ENCODE results near the gene GREB1. TPM values are rescaled to one million over a fixed set of nuclear protein-coding genes. Genes with fewer than 3 reads are reported as not detected.

GREB1 gene
- total RNA-seq, 1 donor from 2014 or later: 0.42 TPM

DNA sequence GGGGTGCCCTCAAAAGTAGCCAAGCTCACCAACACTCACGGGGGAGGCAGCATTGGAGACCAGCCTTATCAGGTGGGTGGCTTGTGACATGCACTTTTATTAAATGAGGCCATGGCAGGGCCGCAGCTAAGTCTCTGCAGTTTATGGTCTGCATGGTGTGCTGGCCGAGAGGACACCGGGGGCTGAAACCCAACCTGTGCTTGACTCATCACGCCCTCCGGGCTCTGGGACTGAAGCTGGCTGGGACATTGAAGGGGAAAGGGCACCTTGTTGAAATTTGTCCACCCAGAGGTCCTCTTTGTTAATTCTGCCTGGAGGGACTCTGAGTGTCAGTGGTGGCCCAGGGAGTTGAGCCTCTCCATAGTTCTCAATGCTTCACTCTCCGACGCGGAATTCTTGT, 153.9 kb downstream of the GREB1 start:
- ChIA-PET CTCF (interaction anchor here (0.8 to 11.3 kb wide), 5 partner anchors 31 to 100 kb away, joined by 3 to 173 read pairs (median 4); no protein-coding TSS in a partner anchor), POLR2A (interaction anchor here (0.6 to 0.9 kb wide), 2 partner anchors 58 to 359 kb away, joined by 3 to 6 read pairs; partner anchors contain the start of gene LPIN1)
- H3K36me3 Mint-ChIP-seq (ENCODE audit: low read depth): no peaks in the 10 kb centered on the region
- intact Hi-C loops (cut with micrococcal nuclease): loop anchor here (1.0 to 10.0 kb wide), 7 partner anchors 57 to 1319 kb away; partner anchors contain the start of genes E2F6, PDIA6 and TRIB2
- peaks cover 8% of the 10 kb centered on the region for H3K27me3 Mint-ChIP-seq
- no peaks in the 10 kb centered on the region for H3K9me3 Mint-ChIP-seq
- peaks cover 9% of the 10 kb centered on the region for H3K4me1 Mint-ChIP-seq
- ATAC-seq (ENCODE audit: low read depth) (no peak), DNase-seq (no peak)
- no peak overlapping the region for H3K4me3 Mint-ChIP-seq
- no peak overlapping the region for H3K27ac Mint-ChIP-seq
- TF ChIP-seq, protein P1, sequence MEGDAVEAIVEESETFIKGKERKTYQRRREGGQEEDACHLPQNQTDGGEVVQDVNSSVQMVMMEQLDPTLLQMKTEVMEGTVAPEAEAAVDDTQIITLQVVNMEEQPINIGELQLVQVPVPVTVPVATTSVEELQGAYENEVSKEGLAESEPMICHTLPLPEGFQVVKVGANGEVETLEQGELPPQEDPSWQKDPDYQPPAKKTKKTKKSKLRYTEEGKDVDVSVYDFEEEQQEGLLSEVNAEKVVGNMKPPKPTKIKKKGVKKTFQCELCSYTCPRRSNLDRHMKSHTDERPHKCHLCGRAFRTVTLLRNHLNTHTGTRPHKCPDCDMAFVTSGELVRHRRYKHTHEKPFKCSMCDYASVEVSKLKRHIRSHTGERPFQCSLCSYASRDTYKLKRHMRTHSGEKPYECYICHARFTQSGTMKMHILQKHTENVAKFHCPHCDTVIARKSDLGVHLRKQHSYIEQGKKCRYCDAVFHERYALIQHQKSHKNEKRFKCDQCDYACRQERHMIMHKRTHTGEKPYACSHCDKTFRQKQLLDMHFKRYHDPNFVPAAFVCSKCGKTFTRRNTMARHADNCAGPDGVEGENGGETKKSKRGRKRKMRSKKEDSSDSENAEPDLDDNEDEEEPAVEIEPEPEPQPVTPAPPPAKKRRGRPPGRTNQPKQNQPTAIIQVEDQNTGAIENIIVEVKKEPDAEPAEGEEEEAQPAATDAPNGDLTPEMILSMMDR (IDR thresholded peaks at IDR 0.05): no peak

DNA sequence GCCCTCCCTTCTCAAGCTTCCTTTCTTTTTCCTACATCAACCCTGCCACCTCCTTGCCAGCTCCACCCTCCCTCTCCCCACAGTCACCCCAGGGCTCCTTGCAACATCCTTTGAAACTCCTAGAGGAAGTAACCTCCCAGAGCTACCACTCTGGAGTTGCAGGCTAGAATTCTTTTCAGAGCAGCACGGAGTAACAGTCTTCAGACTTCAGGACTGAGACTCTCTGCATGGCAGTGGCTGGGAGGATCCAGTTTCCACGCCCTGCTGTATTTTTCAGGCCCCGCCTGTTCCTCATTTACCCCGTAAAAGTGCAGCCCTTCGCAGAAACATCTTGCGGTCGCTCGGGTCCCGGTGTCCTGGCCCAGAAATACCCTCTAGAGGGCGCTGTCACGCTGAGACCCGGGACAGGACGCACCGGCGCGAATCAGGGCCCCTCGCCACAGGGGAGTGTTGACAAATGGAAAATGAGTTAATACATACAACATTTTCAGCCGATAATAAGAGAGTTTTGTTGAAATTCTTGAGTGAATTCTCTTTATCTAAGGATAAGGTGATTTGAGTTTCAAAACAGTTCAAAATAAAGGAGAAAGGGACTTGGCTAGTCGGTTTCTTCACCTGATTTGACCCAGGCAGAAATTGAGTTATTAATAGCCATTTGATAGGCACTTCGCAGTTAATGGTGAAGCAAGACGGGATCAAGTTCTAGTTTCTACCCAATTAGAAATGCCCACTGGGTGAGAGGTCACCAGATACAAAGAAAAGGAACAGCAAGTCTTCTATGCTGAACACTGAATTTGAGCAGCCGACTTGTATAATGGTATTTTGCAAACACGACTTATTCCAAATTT, 154.6 kb downstream of the GREB1 start:
- Mint-ChIP-seq H3K27me3 (peaks cover 8% of the 10 kb centered on the region), H3K4me1 (peaks cover 9% of the 10 kb centered on the region), H3K36me3 (ENCODE audit: low read depth) (no peaks in the 10 kb centered on the region), H3K4me3 (peak overlapping the region; percentile 39), H3K9me3 (no peaks in the 10 kb centered on the region), H3K27ac (no peak overlapping the region)
- ChIA-PET POLR2A (interaction anchor here (0.6 to 0.9 kb wide), 2 partner anchors 58 to 359 kb away, joined by 3 to 6 read pairs; partner anchors contain the start of gene LPIN1), CTCF (interaction anchor here (0.8 to 11.3 kb wide), 5 partner anchors 30 to 99 kb away, joined by 3 to 173 read pairs (median 4); no protein-coding TSS in a partner anchor)
- ATAC-seq (ENCODE audit: low read depth): peak; percentile 87
- TF ChIP-seq, protein P1 (IDR thresholded peaks at IDR 0.05): no peak
- intact Hi-C loops (cut with micrococcal nuclease): loop anchor here (1.0 to 10.0 kb wide), 7 partner anchors 56 to 1318 kb away; partner anchors contain the start of genes E2F6, PDIA6 and TRIB2
- DNase-seq: peak; percentile 68

DNA sequence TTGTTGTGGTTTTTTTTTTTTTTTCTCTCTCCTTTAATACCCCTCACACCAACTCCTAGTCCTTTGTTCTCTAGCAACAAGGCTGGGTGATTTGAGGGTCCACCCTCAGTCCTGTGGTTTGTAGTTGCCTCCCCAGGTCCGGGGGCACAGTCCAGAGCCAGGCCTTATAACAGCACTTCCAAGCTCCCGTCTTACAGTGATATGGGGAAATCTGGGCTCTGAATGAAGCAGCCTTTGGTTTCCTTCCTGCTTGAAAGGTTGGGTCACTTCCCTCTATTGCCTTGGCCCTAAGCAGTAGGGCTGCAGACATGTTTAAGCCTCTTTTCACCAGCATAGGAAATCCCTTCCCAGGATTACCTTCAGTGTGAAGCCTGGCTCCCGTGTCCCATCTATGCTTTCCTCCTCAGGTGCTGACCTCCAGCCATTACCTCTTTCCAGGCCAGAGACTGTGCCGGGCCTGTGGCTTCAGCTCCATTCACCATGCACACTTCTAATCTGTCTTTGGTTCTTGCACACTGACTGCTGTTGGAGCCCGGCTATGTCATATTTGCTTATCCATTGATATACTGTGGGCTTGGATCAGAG, 157.3 kb downstream of the GREB1 start:
- H3K27me3 Mint-ChIP-seq: peaks cover 2% of the 10 kb centered on the region
- DNase-seq (no peak), ATAC-seq (ENCODE audit: low read depth) (no peak)
- peaks cover 9% of the 10 kb centered on the region for H3K4me1 Mint-ChIP-seq
- ChIA-PET CTCF (interaction anchor here (11.3 kb wide), 1 partner anchor 90 kb away, joined by 173 read pairs; no protein-coding TSS in a partner anchor), POLR2A (no interaction called here)
- no peaks in the 10 kb centered on the region for H3K36me3 Mint-ChIP-seq (ENCODE audit: low read depth)
- H3K27ac Mint-ChIP-seq: no peak overlapping the region
- intact Hi-C loops (cut with micrococcal nuclease): no loop called here
- TF ChIP-seq, protein P1 (IDR thresholded peaks at IDR 0.05): no peak
- H3K9me3 Mint-ChIP-seq: no peaks in the 10 kb centered on the region
- H3K4me3 Mint-ChIP-seq: no peak overlapping the region

Other genes with a start within 250 kb of the GREB1 start
- 18.5 and 18.8 TPM in 2 replicates for gene ROCK2, start 189.4 kb upstream of the GREB1 start, total RNA-seq
- 11.8 and 12.4 TPM in 2 replicates for gene E2F6, start 67.9 kb upstream of the GREB1 start, total RNA-seq
- gene NTSR2, start 136.2 kb downstream of the GREB1 start, total RNA-seq: not detected in 2 replicates
- gene LPIN1, start 212.6 kb downstream of the GREB1 start, total RNA-seq: 59.1 and 74.3 TPM in 2 replicates